Measurements from ENCODE around the gene OR2V2.
"Not testable (repeated sequence)": the region's sequence is repeated elsewhere in the genome, so short reads cannot be mapped to it uniquely, and the experiment has no call there.

DNA sequence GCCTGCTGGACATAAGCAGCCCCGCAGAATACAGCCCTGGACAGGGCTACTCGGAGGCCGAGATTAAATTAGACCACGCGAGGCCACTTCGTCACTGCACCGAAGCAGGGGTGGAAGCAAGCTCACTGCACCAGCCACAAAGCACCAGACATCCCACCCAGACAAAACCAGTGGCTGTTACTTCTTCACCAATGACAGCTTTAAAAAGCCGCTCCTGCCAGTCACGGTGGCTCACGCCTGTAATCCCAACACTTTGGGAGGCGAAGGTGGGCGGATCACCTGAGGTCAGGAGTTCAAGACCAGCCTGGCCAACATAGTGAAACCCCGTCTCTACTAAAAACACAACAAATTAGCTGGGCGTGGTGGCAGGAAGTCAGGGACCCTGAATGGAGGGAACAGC, 30.2 kb downstream of the OR2V2 start:
- not testable (repeated sequence) for TF ChIP-seq CTCF (IDR thresholded peaks at IDR 0.05); CHD2 (IDR thresholded peaks at IDR 0.05; ENCODE audit: low read length, partially characterized antibody); PHF8 (IDR thresholded peaks at IDR 0.05; ENCODE audit: borderline replicate concordance, low read depth); MYC (IDR thresholded peaks at IDR 0.05; ENCODE audit: borderline replicate concordance, low read length); RFX5 (IDR thresholded peaks at IDR 0.05); EP300 (IDR thresholded peaks at IDR 0.05); ZC3H11A (IDR thresholded peaks at IDR 0.05)
